ENCODE data around the gene F2R. TPM values are rescaled to one million over a fixed set of nuclear protein-coding genes. Genes with fewer than 3 reads are reported as not detected.

The F2R gene
- total RNA-seq, 1 donor from 2014 or later, result 25.1 TPM

DNA sequence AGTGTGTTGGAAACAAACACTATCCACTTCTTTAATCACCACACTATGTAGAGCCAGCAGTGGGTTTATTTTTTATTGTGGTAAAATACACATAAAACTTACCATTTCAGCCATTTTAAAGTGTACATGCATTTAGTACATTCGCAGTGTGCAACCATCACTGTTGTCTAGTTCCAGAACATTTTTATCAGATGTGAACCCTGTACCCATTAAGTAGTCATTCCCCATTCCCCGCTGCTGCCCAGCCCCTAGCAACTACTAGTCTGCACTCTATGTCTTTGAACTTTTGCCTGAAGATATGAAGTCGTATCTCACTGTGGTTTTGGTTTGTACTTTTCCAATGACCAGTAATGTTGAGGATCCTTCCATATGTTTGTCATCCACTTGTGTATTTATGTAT is 30.2 kb upstream of the F2R start:
- Mint-ChIP-seq H3K4me3 (ENCODE audit: low read depth) (no peak overlapping the region), H3K9me3 (ENCODE audit: low read depth) (peaks cover 3% of the 10 kb centered on the region), H3K36me3 (ENCODE audit: insufficient read depth) (peaks cover 9% of the 10 kb centered on the region), H3K4me1 (ENCODE audit: low read depth) (peaks cover 3% of the 10 kb centered on the region), H3K27me3 (no peaks in the 10 kb centered on the region), H3K27ac (no peak overlapping the region)
- DNase-seq (ENCODE audit: low spot score, unreplicated experiment), result no peak
- no peak for TF ChIP-seq CTCF (IDR thresholded peaks at IDR 0.05; ENCODE audit: unreplicated experiment)

DNA sequence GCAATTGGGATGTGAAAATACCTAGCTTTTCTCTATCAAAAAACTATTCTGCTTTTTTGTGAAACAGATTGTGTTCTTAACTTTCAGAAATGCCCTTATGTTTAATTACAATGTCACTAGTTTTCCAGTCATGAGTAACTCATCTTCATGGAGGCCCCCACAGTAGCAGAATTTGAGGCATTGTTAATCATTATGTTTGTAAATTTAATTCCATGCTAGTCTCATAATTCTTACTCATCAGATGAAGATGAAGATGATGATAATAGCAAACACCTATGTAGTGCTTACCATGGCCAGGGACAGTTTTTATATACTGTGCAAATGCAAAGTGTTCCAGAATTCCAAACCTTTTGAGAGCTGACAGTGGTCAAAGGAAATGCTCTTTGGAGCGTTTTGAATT is 27.7 kb upstream of the F2R start:
- Mint-ChIP-seq H3K9me3 (ENCODE audit: low read depth) (peaks cover 3% of the 10 kb centered on the region), H3K27ac (no peak overlapping the region), H3K4me3 (ENCODE audit: low read depth) (no peak overlapping the region), H3K36me3 (ENCODE audit: insufficient read depth) (peaks cover 9% of the 10 kb centered on the region), H3K27me3 (no peaks in the 10 kb centered on the region), H3K4me1 (ENCODE audit: low read depth) (peaks cover 9% of the 10 kb centered on the region)
- no peak for DNase-seq (ENCODE audit: low spot score, unreplicated experiment)
- no peak for TF ChIP-seq CTCF (IDR thresholded peaks at IDR 0.05; ENCODE audit: unreplicated experiment)

GRCh38 chr5:76688836-76689235 is 27.1 kb upstream of the F2R start:
- H3K36me3 Mint-ChIP-seq (ENCODE audit: insufficient read depth), result peaks cover 9% of the 10 kb centered on the region
- no peak overlapping the region for H3K27ac Mint-ChIP-seq
- H3K9me3 Mint-ChIP-seq (ENCODE audit: low read depth), result peaks cover 3% of the 10 kb centered on the region
- no peak for TF ChIP-seq CTCF (IDR thresholded peaks at IDR 0.05; ENCODE audit: unreplicated experiment)
- H3K27me3 Mint-ChIP-seq, result no peaks in the 10 kb centered on the region
- DNase-seq (ENCODE audit: low spot score, unreplicated experiment), result no peak
- H3K4me3 Mint-ChIP-seq (ENCODE audit: low read depth), result no peak overlapping the region
- peaks cover 9% of the 10 kb centered on the region for H3K4me1 Mint-ChIP-seq (ENCODE audit: low read depth)

GRCh38 chr5:76689321-76690036 is 26.4 kb upstream of the F2R start:
- peaks cover 6% of the 10 kb centered on the region for H3K4me1 Mint-ChIP-seq (ENCODE audit: low read depth)
- no peak overlapping the region for H3K27ac Mint-ChIP-seq

DNA sequence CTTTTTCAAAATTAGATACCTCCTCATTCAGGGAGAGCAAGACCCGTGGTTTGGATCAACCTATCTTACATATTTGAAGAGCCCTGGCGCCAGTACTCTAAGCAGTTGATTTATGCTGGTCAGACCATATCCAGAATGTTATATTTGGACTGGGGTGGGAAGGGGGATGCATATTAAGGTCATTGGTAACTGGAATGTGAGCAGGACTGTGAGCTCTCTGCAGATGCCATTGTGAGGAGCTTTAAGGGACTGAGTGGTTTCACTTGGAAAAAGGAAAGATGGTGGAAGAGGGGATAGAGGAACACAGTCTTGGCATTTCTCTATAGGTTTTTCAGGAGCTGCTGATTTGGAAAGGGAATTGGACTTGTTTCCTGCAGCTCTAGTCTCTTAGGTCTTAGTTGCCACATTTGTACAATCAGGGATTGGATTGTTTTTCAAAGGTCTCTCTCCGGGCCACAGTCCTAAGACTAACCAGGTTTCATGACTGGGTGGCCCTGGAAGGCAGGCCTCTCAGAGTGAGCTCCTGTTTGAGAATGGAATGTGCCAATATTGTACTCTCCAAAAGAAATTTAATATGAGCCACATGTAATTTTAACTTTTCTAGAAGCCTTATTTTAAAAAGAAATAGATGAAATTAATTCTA is 25.8 kb upstream of the F2R start:
- no peak for TF ChIP-seq CTCF (IDR thresholded peaks at IDR 0.05; ENCODE audit: unreplicated experiment)
- Mint-ChIP-seq H3K36me3 (ENCODE audit: insufficient read depth) (peaks cover 6% of the 10 kb centered on the region), H3K4me1 (ENCODE audit: low read depth) (peaks cover 6% of the 10 kb centered on the region), H3K4me3 (ENCODE audit: low read depth) (no peak overlapping the region), H3K27me3 (no peaks in the 10 kb centered on the region), H3K9me3 (ENCODE audit: low read depth) (peaks cover 3% of the 10 kb centered on the region), H3K27ac (no peak overlapping the region)
- DNase-seq (ENCODE audit: low spot score, unreplicated experiment), result no peak

More at GRCh38 chr5:76689321-76690036, 26.4 kb upstream of the F2R start:
- Mint-ChIP-seq H3K9me3 (ENCODE audit: low read depth) (peaks cover 3% of the 10 kb centered on the region), H3K27me3 (no peaks in the 10 kb centered on the region), H3K4me3 (ENCODE audit: low read depth) (no peak overlapping the region), H3K36me3 (ENCODE audit: insufficient read depth) (peaks cover 6% of the 10 kb centered on the region)
- no peak for DNase-seq (ENCODE audit: low spot score, unreplicated experiment)
- TF ChIP-seq CTCF (IDR thresholded peaks at IDR 0.05; ENCODE audit: unreplicated experiment), result no peak

Data from progenitor cell of endocrine pancreas (in vitro differentiated cells).